GM19240 (cell line): ENCODE data around the gene SYMPK.
A peak's percentile ranks its signal among the peaks of the same experiment; 100 is the strongest.

ENCODE experiments used
- DNase-seq: peaks from one replicate; pipeline ENCODE4 v3.0.0; 2011; ENCODE audit warnings: low spot score; ENCODE audit not compliant: insufficient read length

Gene SYMPK

DNA sequence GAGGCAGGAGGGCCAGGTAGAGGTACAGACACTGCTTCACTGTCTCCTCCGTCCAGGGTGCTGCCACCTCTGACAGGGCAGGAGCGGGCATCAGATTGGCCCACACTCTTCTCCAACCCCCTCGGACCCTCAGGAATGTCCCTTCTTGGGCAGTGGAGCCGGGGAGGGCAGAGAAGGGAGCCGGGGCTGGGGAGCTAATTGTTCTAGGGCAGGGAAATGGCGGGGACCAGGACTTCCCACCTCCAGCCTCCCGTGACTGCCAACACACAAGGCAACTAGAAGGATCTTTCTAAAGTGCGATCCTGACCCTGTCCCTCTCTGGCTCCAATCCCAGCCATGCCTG is 37.7 kb downstream of the SYMPK start:
- no peak for DNase-seq

DNA sequence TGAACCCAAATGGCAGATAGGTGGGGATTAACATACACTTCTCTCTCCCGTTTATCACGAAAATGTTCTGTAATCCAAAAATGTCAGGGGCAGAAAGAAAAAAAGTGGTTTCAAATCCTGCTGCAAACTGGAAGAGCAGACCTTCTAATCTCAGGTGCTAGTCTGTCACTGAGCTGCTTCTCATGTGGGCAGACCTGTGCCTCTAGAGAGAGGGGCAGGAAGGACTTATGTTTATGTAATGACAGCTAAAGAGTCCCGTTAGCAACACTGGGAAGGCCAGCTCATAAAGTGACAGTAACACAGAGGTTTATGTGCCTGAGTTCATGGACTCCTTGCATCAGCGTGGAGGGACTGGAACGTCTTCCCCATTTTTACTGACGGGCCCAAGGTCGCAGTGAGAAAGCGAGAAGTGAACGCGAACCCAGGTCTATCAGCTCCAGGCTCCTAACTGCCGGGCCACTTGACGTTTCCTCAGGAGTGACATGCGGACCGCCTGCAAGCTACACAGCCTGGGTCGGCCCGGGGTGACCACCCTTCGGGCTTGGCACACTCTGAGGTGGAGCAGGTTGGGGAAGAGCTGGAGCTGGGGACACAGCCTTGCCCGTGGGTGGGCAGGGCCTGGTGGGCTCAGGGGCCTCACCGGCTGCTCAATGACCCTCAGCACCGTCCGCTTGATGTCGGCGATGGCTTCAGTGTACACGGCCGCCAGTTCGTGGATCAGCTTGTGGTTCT is 38.2 kb downstream of the SYMPK start:
- DNase-seq = no peak

DNA sequence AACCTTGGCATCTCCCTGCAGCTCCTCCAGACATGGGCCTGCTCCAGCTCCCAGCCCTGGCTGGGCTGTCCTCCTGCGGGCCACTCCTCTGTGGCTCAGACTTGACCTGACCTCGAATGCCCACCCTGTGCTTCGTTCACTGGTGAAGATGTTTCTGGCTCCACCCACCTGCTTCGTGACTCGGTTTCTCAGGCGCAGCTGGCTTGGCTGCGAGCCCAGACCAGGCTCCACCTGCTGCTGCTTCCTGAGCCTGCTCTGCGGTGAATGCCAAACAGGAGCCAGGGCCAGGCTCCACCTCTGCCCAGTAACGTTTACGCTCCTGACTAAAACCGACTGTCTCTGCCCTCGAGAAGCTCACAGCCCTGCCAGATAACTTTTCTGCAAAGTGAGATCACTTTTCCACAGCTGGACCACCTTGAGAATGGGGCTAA is 38.9 kb downstream of the SYMPK start:
- no peak for DNase-seq

DNA sequence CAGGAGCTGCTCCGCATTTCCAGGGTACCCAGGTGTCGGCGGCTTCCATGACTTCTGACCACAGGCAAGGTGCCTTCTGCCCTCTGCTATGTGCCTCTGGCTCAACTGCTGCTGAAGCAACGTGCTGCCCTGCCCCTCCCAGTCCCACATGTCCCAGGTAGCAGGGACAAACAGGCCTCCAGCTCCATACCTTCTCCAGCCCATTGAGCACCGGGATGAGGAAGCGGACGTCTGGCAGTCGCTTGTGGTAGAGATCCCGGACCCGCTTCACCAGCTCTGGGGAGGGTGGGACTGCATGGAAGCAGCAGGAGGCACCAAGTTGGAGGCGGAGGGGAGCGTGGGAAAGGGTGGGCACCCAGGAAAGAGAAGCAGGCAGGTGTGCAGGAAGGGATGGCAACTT is 39.8 kb downstream of the SYMPK start:
- DNase-seq = no peak

DNA sequence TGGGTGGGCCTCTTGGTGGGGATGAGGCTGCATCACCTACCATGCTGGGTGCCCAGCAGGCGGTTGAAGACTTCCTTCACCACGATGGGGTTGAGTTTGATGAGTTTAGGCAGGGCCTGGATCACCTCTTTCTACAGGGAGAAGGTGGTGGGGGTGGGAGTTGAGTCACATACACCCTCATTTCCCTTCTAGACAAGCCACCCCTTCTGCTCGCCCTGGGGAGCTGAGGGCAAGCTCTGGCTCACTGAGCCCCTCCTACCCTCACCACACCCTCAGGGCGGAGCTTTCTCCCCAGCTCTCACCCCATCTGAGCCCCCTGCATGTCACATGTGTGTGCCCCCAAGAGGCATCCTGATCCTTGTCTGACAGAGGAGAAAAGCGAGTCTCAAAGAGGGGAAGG is 40.2 kb downstream of the SYMPK start:
- no peak for DNase-seq

DNA sequence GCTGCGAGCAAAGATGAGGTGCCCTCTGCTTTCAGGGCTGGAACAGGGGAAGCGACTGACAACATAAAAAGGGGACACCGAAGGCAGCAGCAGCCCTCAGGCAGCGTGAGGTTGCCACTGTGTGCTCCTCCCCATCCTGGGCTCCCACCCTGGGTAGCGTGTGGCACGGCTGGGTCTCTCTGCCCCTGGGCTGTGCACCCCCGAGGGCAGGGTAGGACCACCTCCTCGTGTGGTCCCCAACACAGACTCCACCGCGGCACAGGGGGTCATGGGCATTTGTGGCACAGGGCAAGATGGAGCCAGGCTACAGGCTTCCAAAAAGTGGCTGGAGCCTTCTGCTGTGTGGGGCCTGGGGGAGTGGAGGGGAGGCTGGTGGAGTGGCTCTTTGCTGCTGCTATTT is 41.4 kb downstream of the SYMPK start:
- no peak for DNase-seq

DNA sequence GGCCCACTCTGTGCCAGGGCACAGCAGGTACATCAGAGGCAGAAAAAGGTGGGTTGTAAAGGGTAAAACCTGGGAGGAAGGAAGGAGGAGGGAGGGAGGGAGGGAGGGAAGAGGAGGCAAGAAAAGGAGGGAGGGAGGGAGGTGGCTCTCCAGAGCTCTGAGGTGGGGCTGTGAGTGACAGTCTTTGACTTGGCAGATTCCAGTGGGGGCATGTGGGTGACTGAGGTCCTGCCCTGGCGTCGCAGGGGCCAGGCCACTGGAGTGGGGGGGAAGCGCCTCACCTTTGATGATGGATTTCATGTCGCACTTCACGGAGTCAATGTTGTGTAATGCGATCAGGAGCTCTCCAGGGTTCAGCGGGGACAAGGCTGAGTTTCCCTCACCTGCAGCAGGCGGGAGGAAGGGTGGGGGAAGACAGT is 41.8 kb downstream of the SYMPK start:
- no peak for DNase-seq

DNA sequence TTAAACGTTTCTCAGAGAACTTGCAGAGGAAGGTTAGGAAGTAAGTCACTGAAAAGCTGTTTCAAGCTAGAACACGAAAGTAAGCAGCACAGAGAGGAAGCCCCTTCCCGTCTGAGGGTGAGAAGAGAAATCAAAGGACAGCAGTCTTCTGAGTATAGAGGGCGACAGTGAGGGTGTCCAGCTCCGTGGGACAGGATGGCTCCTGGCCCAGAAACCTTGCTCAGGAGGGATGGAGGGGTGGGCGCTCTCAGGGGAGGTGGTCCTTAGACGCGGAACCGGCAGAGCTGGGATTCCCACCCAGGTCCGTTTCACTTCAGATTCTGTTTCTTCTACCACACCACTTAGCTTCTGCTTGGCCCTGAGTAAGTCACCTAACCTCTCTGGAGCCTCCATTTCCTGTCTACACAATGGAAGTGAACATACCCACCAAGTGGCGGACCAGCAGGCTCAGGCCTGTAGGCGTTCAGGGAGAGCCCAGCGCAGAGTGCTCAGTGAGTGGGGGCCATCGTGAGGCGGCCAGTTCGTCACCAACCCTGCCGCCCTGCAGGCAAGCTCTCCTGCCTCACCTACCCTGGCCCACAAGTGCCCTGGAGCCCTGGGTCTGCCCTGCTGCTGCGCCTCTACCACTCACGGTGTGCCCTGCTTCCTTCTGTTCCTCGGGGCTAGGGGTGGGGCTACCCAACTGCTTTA is 42.4 kb downstream of the SYMPK start:
- no peak for DNase-seq

DNA sequence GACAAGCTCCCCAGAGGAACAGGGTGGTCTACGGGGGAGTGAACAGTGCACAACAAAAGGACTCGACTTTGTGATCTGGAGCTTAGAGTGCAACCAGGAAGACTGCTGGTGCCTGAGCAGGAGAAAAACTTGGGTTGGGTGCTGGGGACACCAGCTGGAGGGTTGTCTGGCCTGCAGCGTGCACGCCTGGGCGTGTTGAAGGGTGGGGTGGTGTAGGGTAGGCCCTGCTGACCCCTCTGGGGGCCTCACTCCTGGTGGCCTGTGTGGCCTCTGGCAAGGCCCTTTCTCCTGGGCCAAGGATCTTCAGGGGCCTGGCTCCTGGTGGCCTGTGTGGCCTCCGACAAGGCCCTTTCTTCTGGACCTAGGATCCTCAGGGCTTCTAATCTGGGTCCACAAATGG is 43.2 kb downstream of the SYMPK start:
- DNase-seq = no peak

DNA sequence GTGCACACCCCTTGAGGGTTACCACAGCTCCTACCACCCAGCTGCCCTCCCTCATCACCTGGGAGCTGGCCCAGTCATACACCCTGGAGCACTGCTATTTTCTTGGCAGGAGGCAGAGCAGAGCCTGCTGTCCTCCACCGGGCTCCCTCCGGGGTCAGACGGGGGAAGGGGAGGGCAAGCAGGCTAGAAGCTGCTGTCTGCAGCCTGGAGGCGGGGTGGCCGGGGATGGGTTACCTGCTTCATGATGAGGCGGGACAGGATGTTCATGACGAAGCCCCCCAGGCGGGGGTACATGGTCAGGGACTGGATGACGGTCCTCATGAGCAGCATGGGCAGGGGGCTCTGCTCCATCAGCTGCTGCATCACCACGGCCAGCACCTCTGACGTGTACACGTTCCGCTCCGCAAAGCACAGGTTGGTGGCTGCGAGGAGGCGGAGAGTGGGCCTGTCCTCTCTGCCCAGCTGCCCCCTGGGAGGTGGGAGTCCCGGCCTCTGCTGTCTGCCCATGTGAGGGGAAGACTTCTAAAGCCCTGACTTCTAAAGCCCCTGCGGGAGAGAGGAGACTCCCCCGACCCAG is 45.1 kb downstream of the SYMPK start:
- DNase-seq = no peak

DNA sequence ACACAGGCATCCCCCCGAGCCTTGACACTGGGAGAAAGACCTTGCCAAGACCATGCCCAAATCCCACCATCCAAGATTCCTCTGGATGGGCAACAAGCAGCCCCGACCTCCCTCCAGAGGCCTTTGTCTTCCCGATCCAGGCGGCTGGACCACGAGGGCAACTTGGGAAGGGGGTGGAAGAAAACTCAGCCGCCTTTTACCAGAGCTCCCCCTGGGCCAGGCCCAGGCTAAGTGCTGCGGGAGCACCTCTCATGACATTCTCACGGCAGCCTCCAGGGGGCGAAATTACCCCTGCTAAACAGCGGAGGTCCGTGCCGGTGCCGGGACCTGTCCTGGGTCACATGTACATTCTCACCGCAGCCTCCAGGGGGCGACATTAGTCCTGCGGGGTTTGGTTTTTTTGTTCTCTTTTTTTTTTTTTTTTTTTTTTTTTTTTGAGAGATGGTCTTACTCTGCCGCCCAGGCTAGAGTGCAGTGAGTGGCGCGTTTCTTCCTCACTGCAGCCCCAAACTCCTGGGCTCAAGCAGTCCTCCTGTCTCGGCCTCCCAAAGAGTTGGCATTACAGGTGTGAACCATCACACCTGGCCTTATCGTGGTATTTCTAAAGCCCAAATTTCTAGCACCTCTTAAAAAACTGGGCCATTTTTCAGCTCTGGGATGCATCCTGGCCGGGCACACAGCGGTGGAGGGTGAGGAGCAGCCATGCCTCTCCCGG is 45.8 kb downstream of the SYMPK start:
- DNase-seq = peak; percentile 100

DNA sequence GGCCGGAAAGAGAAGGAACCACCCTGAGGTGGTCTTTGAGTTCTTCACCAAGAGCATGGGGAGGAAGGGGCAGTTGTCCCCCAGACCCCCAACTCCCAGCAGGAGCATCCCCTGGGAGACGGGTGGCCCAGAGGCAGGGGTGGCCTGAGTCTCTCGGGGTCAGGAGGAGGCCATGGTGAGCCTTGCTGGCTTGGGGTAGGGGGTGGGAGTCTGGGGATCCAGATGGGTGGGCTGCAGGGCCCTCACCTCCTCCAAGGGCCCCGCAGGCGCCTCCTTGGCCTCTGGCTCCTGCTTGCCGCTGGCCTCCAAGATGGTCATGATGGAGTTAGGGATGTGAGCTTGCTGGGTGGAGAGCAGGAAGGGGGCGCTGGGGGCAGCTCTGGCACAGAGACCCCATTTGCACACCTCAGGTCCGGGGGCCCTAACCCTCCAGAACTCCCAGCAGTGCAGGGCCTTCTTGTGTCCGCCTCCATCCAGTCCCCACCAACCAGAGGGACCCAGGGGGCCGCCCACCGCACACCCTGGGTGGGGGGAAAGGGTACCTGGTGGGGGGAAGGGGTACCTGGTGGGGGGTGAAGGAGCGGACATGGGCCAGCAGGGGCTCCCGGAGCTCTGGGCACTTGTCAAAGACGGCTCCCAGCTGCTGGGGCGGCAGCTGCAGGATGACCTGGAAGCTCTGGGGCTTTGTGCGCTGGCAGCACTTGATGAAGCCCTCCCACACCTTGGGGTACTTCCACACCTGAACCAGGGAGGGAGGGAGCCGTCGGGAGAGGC is 46.5 kb downstream of the SYMPK start:
- no peak for DNase-seq

DNA sequence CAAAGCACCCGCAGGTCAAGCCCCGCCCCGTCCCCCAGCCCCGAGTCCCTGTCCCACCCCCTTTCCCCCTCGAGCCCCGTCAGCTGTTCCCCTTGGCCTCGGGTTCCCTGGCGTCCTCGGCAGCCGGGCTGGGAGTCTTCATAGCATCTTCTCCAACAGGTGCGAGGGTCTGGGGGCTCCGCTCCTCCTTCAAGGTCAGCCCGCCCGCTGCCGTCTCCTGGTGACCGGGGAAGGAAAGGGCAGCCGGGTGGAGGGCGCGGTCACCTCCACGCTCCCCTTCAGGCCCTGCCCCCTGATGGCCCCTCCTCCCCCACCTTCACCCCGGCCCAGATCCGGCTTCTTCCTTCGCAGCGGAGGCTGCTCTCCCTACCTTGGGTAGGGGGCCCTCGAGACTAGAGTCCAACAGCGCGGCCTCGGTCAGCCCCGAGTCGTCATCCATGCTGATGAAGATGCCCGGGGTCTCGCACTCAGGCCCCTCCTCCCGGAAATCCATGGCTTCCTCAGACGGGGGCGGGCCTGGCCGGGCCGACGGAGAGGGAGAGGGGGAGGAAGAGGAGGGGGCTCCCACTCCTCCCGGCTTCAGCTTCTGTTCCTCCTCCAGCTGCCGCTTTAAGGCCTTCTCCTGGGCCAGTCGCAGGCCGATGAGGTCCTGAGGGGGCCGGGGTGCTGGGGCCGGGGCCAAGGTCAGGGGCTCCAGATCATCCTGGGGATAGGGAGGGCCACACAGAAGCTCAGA is 47.3 kb downstream of the SYMPK start:
- DNase-seq = no peak

DNA sequence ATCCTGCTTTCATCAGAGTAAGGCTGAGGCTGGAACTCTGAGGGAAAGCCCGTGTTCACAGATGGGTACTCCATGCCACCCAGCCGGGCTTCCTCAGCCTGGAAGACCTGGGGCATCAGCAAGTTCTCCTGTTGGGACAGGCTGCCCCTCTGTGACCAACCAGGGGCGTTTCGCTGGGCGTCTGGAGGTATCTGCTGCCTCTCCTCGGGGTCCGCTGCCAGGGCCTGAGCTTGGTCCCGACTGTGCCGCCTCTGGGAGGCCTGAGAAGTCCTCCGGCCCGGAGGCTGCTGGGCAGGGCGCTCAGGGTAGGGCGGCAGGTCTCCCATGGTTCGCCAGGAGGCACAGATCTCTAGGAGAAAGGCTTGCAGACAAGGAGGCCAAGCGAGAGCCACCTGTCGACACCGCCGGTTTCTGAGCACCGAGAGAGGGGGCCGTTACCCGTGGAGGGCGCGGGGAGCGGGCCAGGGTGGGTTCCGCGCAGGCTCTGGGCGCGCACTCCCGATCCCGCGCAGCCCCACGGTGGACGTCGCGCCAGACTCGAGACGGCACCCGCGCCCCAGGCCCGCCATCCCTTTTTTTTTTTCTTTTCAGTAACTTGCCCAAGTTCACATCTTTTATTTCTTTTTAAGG is 48.0 kb downstream of the SYMPK start, which contains the start of gene RSPH6A:
TSS of gene RSPH6A (minus strand) at position 458 of the 630 bp plus-strand sequence. CDS start at position 326, 132 bp downstream.
- no peak for DNase-seq

DNA sequence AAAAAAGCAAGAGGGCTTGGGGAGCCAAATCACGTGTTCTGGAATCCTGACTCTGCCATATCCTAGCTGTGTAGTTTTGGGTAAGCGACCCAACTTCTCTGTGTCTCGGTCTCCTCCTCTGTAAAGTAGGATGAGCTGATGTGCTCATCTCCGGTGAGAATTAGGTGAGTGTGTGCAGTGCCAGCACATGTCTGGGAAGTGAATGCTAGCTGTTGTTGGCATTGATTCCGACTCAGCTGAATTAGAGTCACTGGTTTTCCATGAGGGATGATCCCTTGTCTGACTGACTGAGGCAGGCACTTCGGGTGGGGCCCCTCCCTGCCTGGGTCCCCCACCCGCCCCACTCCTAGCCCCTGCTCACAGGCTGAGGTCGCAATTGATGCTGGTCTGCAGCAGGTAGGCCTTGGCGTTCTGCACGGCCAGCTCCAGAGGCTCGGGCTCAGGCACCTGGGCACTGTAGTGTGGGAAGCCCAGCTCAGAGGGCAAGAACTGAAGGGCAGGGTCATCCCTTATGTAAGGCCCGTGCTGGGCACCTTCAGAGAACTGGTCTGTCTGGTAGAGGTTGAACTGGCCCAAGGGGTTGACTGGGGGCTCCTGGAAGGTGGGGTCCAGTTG is 48.7 kb downstream of the SYMPK start:
- no peak for DNase-seq

DNA sequence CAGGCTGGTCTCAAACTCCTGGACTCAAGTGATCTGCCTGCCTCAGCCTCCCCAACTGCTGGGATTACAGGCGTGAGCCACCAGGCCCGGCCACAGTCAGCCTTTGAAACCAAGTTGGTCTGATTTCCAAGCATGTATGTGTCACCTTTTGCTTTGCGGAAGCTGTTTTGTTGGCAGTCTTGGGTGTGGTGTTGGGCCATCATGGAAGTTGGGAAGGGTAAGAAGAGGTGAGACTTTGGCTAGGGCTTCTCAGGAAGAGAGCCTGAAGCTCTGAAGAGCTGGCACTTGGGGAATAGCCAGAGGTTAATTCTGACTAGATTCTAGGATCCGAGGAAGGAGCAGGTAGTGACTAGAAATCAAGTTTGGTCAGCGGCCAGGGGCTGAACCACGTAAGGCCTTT is 50.6 kb downstream of the SYMPK start:
- DNase-seq = no peak

DNA sequence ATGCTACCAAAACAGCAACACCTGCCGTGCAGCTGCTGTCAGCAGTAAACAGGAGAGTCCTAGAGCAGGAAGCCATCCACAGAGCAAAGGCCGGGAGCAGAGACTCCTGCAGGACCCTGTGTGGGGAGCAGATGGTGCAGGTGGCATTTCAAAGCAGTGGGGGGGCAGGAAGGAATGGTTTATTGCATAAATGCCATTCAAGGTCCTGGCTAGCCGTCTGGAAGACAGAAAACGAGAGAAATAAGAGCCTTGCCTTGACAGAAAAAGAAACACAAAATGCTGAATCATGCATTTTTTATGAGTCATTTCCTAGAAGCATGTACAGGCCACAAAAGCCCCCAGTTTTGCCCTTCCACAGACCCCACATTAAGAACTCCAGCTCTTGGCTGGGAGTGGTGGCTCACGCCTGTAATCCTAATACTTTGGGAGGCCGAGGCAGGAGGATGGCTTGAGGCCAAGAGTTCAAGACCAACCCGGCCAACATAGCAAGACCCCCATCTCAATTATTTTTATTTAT is 53.2 kb downstream of the SYMPK start:
- DNase-seq = no peak

DNA sequence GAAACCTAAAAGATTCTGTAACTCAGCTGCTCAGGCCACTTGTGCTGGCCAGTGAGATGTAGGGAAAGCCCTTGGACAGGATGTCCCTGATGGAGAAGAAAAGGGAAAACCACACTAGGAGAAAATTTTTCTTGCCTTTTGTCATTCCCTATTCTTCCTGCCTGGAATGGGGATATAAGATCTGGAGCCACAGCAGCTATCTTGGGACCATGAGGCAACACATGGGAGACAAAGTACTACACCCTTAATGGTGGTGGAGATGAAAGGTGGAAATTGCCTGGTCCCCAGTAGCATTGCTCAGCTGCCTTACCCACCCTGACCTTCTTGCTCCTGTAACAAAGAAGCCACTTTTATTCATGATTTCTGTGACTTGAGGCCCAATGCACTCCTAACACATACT is 57.2 kb downstream of the SYMPK start:
- DNase-seq = no peak

DNA sequence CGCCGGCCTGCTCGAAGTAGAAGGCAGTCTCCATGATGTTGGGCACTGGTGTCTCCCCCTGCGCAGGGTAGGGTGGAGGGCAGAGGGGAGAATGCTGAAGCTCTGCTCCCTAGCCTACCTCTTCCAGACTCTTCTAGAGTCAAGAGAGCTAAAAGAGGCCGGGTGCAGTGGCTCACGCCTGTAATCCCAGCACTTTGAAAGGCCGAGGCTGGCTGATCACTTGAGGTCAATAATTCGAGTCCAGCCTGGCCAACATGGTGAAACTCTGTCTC is 58.1 kb downstream of the SYMPK start:
- no peak for DNase-seq
